Raji (cell line): ENCODE measurements around the gene KIF26A.

Source experiments
- POLR2A ChIP-seq: IDR thresholded peaks from 2 replicates; pipeline ENCODE4 v1.6.1; 2011; ENCODE audit warnings: low read depth, low read length, control low read depth; ENCODE audit not compliant: insufficient read depth

Gene KIF26A

GRCh38 chr14:104149278-104149595, 10.8 kb downstream of the KIF26A start:
- no peak for TF ChIP-seq POLR2A

- TF ChIP-seq POLR2A, result no peak
Observed at GRCh38 chr14:104149617-104150135, 11.3 kb downstream of the KIF26A start.

GRCh38 chr14:104150136-104151025, 12.0 kb downstream of the KIF26A start:
- TF ChIP-seq POLR2A, result no peak

- TF ChIP-seq POLR2A, result no peak
Observed at GRCh38 chr14:104151026-104151381, 12.6 kb downstream of the KIF26A start.

GRCh38 chr14:104151566-104152245, 13.3 kb downstream of the KIF26A start:
- no peak for TF ChIP-seq POLR2A

- TF ChIP-seq POLR2A, result no peak
Observed at GRCh38 chr14:104152246-104152575, 13.8 kb downstream of the KIF26A start.

GRCh38 chr14:104152686-104153393, 14.5 kb downstream of the KIF26A start:
- no peak for TF ChIP-seq POLR2A

GRCh38 chr14:104154246-104154645, 15.9 kb downstream of the KIF26A start:
- no peak for TF ChIP-seq POLR2A

GRCh38 chr14:104155513-104155912, 17.1 kb downstream of the KIF26A start:
- TF ChIP-seq POLR2A, result no peak

GRCh38 chr14:104156142-104156541, 17.8 kb downstream of the KIF26A start:
- no peak for TF ChIP-seq POLR2A

GRCh38 chr14:104157016-104157928, 18.9 kb downstream of the KIF26A start:
- TF ChIP-seq POLR2A, result no peak

- TF ChIP-seq POLR2A, result no peak
Observed at GRCh38 chr14:104158827-104159798, 20.7 kb downstream of the KIF26A start.

- TF ChIP-seq POLR2A, result no peak
Observed at GRCh38 chr14:104159990-104160389, 21.6 kb downstream of the KIF26A start.
